HG03135 (cell line): ENCODE measurements around the gene PGR.
"Not testable (repeated sequence)": the region's sequence is repeated elsewhere in the genome, so short reads cannot be mapped to it uniquely, and the experiment has no call there.

Source experiments
- ATAC-seq: cut with Tn5 transposase; IDR thresholded peaks from one replicate; pipeline ENCODE4 v1.9.1; 2021; ENCODE audit warnings: mild to moderate bottlenecking, moderate library complexity; ENCODE audit not compliant: unreplicated experiment

PGR gene

DNA sequence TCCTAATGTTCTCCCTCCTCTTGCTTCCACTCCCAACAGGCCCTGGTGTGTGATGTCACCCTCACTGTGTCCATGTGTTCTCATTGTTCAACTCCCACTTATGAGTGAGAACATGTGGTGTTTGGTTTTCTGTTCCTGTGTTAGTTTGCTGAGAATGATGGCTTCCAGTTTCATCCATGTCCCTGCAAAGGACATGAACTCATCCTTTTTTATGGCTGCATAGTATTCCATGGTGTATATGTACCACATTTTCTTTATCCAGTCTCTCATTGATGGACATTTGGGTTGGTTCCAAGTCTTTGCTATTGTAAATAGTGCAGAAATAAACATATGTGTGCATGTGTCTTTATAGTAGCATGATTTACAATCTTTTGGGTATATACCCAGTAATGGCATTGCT, 115.9 kb downstream of the PGR start:
- not testable (repeated sequence) for ATAC-seq

DNA sequence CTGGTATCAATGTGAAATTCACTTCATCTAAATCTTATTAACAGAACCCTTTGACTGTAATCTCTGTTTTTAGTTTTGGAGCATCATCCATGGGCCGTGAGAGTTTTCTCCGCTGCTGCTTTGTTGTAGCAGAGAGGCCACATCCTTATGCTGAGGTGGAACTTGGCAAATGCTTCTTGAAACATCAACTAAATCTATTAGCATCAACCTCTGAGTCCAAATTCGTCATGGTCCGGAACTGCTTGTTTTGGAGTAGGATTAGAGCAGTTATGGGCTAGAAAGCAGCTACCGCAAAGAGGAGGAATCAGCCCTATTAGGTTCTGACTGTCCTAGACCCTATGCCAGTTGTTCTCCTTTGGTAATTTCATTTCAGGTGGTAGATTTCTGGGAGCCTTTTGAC, 117.7 kb downstream of the PGR start:
- no peak for ATAC-seq

DNA sequence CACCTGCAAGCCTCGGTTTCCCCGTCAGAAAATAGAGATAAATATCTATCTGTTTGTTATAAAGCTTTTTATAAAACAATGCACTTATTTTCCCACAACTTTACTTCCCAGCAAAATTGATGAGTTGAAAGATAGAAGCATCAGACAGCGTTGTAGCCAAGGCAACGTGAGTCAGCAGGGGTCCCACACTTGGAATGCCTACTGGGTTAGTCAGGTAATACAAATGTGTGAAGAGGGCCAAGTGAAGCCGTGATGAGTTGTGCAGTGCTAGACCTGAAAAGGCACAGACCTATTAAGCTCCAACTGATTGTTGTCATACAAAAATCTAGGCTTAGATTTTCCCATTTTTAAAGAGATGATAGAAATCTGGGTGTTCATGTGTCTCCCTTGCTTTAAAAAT, 118.7 kb downstream of the PGR start:
- ATAC-seq: no peak

DNA sequence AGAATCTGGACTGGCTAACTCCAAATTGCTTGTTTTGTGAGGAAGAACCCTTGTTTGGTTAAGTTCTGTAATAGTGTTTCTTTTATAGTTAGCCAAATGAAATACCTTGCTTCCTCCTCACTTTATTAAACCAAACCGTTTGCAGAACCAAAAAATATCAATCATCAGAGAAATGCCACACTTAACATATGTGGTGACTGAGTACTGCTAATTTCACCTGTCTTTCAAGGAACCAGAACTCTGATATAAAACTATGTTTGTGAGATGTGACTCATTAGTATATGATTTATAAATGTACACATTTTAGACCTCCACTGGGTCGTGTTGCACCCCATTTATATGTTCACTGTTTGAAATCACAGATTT, 119.9 kb downstream of the PGR start:
- no peak for ATAC-seq

DNA sequence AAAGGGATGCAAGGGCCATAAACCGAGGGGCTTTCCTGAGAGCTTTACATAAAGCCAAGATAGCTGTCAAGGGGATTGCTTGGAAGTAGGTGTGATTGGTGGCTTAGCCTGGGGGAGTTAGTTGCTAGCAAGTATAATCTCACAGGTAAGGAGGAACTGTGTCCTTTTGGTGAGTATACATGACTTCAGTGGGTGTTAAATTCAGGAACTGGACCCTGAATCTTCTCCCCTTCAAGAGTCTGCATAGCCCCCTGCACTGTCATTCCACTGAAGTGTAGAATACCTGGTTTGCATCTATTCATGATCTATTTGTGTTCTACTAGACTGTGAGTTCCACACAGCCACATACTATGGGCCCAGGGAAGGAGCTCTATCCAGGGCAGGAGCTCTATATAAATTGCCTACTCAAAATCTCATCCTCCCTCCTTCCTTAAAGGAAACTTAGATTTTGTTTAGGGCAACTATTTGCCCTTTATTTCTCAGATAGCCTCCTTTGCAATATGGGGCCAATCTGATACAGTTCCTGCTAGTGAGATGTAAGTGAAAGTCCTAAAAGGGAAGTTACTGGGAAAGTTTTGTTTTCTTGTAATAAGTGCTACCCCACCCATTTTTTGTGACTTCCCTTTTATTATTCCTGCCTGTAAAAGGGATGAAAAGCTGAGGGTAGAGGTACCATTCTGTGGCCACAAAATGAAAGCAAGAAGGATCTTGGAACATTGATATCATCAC, 120.5 kb downstream of the PGR start:
- no peak for ATAC-seq

DNA sequence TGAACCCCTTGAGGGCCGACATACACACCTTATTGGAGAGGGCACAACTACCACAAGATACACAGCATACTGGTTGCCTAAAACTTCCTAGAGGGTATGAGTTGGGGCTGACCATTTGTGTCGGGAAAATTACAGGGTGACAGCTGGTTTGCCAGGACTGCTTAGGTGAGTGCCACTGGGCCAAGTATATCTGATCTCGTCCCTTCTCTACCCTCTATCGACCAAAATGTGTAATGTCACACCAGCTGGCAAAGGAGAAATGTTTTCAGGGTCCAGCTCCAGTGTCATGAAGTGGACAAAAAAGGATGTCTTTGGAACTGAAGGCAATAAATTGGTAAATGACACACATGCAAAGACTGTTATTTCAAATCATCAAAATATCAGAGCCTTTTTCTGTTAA, 126.1 kb downstream of the PGR start:
- ATAC-seq: no peak

DNA sequence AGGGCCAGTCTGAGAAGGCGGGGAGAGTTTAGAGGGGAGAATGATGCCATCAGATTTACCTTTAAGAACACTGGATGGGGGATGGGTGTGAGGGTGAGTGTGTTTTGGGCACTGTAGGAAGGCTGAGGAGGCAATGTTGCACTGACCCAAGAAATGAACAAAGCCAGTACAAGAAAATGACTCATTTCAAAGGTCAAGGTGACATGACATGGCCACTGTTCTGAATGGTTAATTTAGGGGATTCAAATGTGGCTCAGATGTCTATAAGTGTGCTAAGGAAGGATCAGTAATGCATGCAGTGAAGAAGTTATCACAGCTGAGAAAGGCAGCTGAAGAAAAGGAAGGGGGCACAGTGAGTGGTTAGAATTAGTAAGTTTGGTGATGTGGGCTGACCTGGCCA, 129.9 kb downstream of the PGR start:
- ATAC-seq: no peak

DNA sequence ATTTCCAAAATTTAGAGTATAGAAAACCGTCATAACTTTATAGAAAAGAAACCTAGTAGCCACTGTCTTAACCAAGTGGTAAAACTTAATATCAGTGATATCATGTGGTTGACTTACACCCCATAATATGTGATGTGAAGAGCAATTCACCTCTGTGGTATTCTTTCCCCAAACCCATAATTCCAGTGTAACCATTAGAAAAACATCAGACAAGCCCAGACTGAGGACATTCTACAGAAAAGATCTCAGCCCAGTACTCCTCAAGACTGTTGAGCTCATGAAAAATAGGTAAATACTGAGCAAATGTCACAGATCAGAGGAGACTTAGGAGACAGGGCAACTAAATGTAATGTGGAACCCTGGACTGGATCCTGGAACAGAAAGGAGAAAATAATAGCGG, 134.6 kb downstream of the PGR start:
- no peak for ATAC-seq

DNA sequence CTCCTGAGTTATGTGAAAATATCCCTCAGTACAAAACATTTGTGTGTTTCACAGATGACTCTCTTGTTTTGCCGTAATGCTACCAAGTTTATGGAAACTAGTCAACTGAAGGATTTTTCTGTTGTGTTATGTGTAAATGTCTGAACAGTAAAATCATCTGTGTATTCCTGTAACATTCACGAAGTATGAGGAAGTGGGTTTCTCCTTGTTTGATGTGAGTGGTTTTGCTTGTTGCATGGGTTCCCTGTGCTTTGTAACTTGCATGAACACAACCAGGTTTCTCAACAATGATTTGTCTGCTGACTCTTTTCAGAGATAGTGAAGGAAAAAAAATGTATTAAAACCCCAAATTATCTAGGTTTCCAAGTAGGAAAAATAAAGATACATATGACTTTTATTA, 138.1 kb downstream of the PGR start:
- no peak for ATAC-seq

DNA sequence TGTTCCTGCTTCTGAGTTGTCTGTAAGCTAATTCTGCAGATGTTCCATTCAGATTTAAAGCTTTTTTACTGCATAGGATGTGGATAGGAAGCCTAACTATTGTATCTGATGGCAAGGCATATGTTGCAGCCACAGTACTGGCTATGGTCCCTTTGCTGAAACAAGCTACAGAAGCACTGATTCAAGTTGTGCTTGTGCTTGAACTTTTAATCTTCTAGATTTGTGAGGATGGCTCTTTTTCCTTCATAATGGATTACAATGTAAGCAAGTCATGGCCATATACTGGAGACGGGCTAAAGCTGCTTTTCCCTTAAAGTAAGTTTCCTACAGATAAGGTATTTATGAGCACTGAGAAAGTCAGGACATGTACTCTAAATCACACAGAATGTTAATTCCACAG, 138.7 kb downstream of the PGR start:
- no peak for ATAC-seq

DNA sequence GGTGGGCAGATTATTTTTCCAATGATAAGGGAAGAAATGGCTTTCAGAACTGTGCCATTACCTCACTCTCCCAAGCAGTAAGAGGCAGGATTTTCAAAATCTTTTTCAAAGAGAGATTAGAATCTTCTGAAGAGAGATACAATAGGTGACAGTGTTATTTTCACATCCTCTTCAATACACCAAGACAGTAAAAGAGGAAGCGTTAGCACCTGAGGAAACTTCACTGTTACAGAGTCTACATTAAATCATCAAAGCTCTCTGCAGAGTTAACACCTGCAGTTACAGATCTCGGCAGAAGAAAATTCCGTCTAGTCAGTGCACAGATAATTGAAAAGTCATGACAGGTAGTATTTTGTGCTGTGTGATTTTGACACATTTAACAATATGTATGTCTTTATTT, 144.9 kb downstream of the PGR start:
- ATAC-seq: peak; percentile 74

DNA sequence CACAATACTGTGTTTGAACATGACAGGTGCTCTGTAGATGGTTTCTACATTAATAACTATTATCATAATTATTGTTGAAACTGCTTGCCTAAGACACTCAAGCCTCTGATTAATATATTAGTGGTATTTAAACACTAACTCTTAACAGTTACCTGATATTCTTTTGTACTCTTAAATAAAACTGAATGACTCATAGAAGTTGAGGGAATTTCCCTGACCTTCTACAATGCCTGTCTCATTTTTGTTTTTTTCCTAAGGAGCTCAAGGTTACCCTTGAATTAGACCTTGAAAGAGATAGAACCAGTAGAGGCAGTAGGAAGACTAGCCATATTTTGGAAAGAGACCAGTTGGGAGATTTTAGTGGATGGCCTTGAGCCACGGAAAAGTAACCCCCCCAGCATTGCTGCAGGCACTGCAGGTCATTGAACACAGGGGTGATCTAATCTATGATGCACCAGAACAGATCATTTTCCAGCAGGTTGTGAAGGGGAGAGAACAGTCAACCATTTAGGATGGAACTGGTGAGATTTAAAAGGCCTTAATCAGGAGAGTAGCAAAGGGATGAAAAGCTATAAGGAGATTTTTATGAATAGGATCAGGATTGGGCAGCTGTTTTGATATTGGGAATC, 148.3 kb downstream of the PGR start:
- ATAC-seq: no peak

DNA sequence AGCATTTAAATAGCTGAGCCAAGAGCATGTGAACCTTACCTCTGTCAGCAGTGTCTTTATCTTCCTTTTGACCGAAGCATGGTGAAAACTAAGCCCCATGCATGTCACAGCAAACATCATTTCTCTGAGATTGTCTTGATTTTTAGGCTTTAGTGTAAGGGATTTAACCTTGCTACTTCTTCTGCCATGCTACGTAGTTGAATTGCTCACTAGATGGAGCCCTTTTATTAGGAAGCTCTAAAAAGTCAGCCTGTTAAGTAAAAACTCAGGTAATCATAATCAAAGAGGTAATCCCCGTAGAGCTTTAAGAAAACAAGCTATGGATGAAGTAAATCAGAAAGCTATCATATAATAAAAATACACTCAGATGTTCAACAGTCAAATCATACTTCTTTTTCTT, 149.5 kb downstream of the PGR start:
- no peak for ATAC-seq
